Mesodermal cell (in vitro differentiated cells): ENCODE data around the gene AP3S1. TPM values are rescaled to one million over a fixed set of nuclear protein-coding genes. Genes with fewer than 3 reads are reported as not detected.
A peak's percentile ranks its signal among the peaks of the same experiment; 100 is the strongest.
"Not testable (repeated sequence)": the region's sequence is repeated elsewhere in the genome, so short reads cannot be mapped to it uniquely, and the experiment has no call there.

Experiments
- H3K27ac ChIP-seq: 2 replicates; pipeline ENCODE4 v1.7.0; 2013; ENCODE audit warnings: mild to moderate bottlenecking, low read depth, low read length, moderate library complexity; ENCODE audit not compliant: severe bottlenecking
- H3K36me3 ChIP-seq: 2 replicates; pipeline ENCODE4 v1.7.1; 2013; ENCODE audit warnings: mild to moderate bottlenecking, low read length, moderate library complexity; ENCODE audit not compliant: control insufficient read depth, insufficient read depth
- H3K4me1 ChIP-seq: one replicate; pipeline ENCODE4 v1.7.1; 2013; ENCODE audit warnings: mild to moderate bottlenecking, low read length; ENCODE audit not compliant: insufficient read depth, control insufficient read depth, poor library complexity, severe bottlenecking
- H3K4me3 ChIP-seq: 2 replicates; pipeline ENCODE4 v1.7.0; 2013; ENCODE audit warnings: low read length, control low read depth, mild to moderate bottlenecking; ENCODE audit not compliant: insufficient read depth, poor library complexity, severe bottlenecking; ENCODE audit errors: extremely low read depth
- H3K9me3 ChIP-seq: 2 replicates; pipeline ENCODE4 v1.7.1; 2013; ENCODE audit warnings: mild to moderate bottlenecking, low read length, moderate library complexity; ENCODE audit not compliant: control insufficient read depth
- WGBS, 2 experiments: methylation state at CpG; one replicate each; pipeline ENCODE4 v1.1.5; 2013; ENCODE audit warnings: missing lambda C conversion rate in 2 of 2; ENCODE audit not compliant: insufficient coverage in 2 of 2; 5-methylcytosine and 5-hydroxymethylcytosine counted together
- polyA plus RNA-seq, 2 experiments: library from polyadenylated mRNA; stranded (reverse); fragments of 50-300 nt; gene quantifications; one replicate each; pipeline ENCODE4 v1.2.3, GENCODE V29; 2013

Gene AP3S1
- 66.5 TPM for polyA plus RNA-seq (2013, experiment 1 of 2)
- polyA plus RNA-seq (2013, experiment 2 of 2) = 75.6 TPM

DNA sequence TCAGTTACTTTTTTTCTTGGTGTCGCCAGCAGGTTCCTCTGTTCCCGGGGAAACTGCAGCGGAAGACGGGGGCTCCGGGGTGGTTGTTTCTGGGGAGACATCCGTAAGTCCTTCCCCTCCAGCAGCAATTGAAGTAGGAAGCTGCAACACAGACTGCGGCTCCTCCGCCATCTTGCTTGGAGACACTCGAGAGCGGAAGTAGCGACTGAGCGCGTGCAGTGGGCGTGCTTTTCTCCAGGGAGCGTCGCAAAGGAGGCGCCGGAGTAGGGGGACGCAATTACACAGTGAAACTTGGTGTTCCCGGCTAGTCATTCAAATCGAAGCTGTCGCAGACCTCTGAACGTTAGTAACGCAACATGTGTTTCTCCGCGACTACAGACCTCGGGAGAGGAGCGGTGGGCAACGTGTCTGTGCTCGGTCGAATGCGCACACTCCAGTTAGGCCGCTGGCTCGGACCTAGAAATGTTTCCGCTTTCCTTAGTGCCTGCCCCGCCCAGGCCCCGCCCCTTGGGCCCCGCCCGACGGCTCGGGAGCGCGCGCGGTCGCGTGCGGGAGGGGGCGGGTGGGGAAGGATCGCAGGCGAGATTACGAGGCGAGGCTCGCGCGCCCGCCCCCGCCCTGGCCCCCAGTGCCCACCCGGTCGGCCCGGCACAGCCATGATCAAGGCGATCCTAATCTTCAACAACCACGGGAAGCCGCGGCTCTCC, at the start of gene AP3S1, which contains the start of gene ATG12:
Gene AP3S1, plus strand, starts transcription at position 554 of the 707 bp plus-strand sequence. Its CDS starts 103 bp downstream, at position 657.
Gene ATG12, minus strand, starts transcription at position 184 of the 707 bp plus-strand sequence. Its CDS starts 13 bp downstream, at position 171.
- peak within 1 kb of the TSS; percentile 76 for H3K4me3 ChIP-seq
- H3K4me1 ChIP-seq = peaks cover 3% of the 10 kb centered on the region
- peak within 1 kb of the TSS; percentile 93 for H3K27ac ChIP-seq
- H3K9me3 ChIP-seq = no peaks in the 10 kb centered on the region
- WGBS, 2 experiments = 14% methylated on average over 53 to 59 of the region's 65 CpGs
- peaks cover 11% of the 10 kb centered on the region for H3K36me3 ChIP-seq

DNA sequence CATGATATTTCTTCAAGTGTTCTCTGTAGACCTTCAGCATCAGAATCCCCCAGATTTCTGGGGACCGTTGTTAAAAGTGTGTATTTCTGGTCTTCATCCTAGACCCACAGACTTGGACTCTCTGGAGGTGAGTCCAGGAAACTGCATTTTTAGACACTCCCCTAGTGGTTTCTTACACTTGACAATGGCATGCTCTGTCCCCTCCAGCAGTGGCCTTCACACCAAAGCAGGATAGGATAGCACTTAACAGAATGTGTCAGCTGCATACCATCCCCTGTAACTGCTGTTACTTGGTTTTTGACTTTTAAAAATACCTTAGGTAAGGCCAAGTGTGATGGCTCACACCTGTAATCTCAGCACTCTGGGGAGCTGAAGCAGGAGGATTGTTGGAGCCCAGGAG, 46.0 kb upstream of the AP3S1 start:
- H3K4me3 ChIP-seq = no peak overlapping the region
- H3K27ac ChIP-seq = no peak overlapping the region
- WGBS, 2 experiments = 75% methylated on average over 1 of the region's 1 CpG; no CpG with 5 or more reads in 1 of the 2 experiments
- no peaks in the 10 kb centered on the region for H3K36me3 ChIP-seq
- no peaks in the 10 kb centered on the region for H3K4me1 ChIP-seq
- no peaks in the 10 kb centered on the region for H3K9me3 ChIP-seq

DNA sequence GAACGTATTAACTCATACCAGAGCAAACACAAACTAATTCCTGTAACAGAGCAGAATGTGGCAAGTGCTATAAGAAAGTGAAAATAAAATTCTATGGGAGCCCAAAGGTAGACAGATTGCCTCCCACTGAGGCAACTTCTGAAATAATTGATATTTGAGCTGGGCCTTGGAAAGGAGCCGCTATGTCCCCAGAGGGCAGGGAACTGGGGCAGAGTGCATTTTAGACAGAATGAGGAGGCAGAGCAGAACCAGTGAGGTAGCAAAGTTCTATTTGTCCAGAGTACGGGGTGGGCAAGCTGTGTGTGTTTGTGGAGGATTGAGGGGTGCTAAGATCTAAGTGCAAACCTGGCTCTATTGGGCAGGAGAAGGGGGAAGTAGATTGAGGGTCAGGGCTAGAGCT, 45.1 kb upstream of the AP3S1 start:
- H3K4me1 ChIP-seq = no peaks in the 10 kb centered on the region
- WGBS, 2 experiments = 100% methylated on average over 1 to 2 of the region's 3 CpGs
- H3K36me3 ChIP-seq = no peaks in the 10 kb centered on the region
- no peak overlapping the region for H3K27ac ChIP-seq
- H3K9me3 ChIP-seq = no peaks in the 10 kb centered on the region
- no peak overlapping the region for H3K4me3 ChIP-seq

DNA sequence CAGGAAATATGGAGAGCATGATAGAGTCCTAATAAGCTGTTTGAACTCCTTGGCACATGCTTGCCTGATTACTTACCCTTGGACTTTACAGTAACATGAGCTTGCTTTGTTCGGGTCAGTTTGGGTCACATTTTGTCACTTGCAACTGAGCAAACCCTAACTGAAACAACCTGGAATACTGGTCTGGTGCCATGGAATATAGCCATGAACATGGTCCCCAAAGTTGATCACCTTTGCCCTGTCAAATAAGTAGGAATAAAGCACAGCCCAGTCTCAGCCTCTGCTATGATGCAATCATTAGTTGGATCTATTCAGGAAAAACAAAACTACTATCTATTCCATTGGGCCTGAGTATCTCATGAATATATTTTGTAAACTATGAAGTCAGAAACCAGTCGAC, 43.5 kb upstream of the AP3S1 start:
- H3K4me1 ChIP-seq = no peaks in the 10 kb centered on the region
- no peak overlapping the region for H3K4me3 ChIP-seq
- H3K27ac ChIP-seq = no peak overlapping the region
- no peaks in the 10 kb centered on the region for H3K9me3 ChIP-seq
- no peaks in the 10 kb centered on the region for H3K36me3 ChIP-seq
- WGBS, 2 experiments = 85 to 100% methylated on average over 1 to 2 of the region's 2 CpGs

DNA sequence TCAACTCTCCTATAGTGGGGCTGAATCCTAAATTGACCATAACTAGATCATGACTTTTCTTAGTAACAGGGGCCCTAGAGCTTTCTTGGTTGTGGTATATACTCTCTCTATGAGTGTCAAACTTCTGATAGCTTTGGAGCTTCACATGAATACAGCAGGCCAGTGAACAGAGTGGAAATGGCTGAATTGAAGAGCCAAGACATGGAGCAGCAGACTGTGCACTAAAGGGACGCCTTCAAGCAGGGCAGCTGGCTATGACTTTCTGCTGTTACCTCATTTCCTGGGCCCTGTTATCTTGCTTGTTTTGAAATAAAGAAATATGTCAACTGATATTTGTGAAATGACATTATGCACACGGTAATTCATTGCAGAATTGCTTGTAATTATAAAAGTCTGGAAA, 41.6 kb upstream of the AP3S1 start:
- Histone ChIP-seq H3K9me3 (no peaks in the 10 kb centered on the region), H3K4me3 (no peak overlapping the region), H3K36me3 (no peaks in the 10 kb centered on the region), H3K4me1 (no peaks in the 10 kb centered on the region), H3K27ac (no peak overlapping the region)
- 94 to 100% methylated on average over 1 to 2 of the region's 2 CpGs for WGBS, 2 experiments

DNA sequence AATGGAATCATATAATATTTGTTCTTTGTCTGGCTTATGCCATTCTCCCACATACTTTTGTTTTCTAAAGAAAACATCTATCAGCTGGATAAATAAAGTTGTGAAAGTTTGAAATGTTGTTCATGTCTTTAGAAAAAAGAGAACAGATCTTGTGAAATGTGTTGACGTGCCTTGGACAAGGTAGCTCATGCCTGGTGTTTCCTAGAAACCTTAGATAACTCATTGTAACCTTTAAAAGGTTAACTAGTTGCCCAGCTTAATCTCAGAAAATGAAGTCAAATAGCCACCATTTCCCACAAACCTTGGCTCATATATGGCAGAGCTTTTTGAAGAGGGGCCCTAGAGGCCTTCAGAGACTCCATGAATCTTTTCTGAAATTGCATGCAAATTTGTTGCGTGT, 40.6 kb upstream of the AP3S1 start:
- WGBS, 2 experiments = 86 to 100% methylated on average over 1 of the region's 2 CpGs
- Histone ChIP-seq H3K9me3 (no peaks in the 10 kb centered on the region), H3K36me3 (no peaks in the 10 kb centered on the region), H3K27ac (no peak overlapping the region), H3K4me1 (no peaks in the 10 kb centered on the region), H3K4me3 (no peak overlapping the region)

DNA sequence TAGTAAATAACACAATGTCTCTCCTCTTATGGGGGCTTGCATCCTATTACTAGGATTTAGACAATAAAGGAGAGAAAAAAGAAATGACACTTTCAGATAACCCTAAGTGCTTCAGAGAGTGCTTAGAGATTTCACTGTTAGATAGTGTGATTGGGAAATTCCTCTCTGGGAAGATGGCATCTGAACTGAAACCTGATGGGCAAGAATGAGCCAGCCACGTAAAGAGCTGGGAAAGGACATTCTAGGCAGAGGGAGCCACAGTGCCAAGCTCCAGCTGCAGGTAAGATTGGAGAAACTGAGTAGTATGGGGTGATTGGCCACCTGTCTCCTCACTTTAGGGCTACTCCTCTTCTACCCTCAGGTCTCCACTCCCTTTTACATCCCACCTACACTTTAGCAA, 39.8 kb upstream of the AP3S1 start:
- Histone ChIP-seq H3K36me3 (no peaks in the 10 kb centered on the region), H3K27ac (no peak overlapping the region), H3K4me1 (no peaks in the 10 kb centered on the region), H3K9me3 (no peaks in the 10 kb centered on the region), H3K4me3 (no peak overlapping the region)
- 60 to 100% methylated on average over 1 of the region's 1 CpG for WGBS, 2 experiments

DNA sequence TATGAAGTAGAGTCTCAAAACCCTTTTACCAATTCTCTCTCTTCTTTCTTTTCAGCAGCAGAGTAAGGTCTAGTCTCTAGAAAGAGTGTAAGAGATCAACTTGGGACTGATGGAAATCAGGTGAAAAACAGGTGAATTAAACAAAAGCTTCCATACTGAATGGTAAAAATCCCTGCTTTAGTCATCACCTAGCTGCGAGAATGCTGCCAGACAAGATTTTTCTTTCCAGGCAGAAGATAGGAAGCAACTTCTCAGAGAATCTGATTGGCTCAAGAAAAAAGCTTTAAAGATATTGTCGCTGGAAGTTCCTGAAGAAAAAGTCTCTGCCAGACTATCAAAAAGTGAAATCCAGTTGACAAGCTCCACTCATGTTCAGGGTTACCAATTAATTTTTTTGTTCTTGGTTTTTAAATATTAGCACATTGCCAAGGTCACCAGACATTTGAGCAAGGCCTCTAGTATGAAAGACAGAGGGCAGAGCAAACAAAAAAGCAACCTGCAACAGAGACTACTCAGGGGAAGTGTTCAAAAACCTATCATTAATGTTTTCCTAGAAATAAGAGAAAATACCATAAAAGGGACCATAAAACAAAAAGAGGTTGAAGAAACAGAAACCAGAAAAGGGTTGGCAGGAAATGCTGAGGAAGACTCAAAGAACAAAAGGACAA, 34.6 kb upstream of the AP3S1 start:
- no peaks in the 10 kb centered on the region for H3K4me1 ChIP-seq
- WGBS, 2 experiments = 94 to 95% methylated on average over 2 of the region's 2 CpGs
- no peaks in the 10 kb centered on the region for H3K36me3 ChIP-seq
- no peaks in the 10 kb centered on the region for H3K9me3 ChIP-seq
- H3K27ac ChIP-seq = no peak overlapping the region
- H3K4me3 ChIP-seq = no peak overlapping the region

DNA sequence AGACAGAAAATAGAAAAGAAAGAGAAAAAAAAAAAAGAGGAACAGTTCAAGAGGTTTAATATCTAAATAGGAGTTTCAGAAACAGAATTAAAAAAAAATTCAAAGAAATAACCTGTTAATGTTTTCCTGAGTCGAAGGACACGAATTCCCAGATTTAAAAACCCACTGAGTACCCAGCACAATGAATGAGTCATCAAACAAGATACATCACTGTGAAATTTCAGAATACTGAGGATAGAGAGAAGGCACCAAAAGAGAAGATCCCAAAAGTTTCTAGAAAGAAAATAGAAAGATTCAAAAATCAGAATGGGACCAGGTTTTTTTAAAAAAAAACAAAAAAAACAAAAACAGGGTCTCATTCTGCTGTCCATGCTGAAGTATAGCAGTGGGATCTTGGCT, 34.1 kb upstream of the AP3S1 start:
- Histone ChIP-seq H3K36me3 (no peaks in the 10 kb centered on the region), H3K4me3 (no peak overlapping the region), H3K27ac (no peak overlapping the region), H3K9me3 (no peaks in the 10 kb centered on the region), H3K4me1 (no peaks in the 10 kb centered on the region)
- WGBS, 2 experiments = no CpG with 5 or more reads among the region's 2 CpGs

DNA sequence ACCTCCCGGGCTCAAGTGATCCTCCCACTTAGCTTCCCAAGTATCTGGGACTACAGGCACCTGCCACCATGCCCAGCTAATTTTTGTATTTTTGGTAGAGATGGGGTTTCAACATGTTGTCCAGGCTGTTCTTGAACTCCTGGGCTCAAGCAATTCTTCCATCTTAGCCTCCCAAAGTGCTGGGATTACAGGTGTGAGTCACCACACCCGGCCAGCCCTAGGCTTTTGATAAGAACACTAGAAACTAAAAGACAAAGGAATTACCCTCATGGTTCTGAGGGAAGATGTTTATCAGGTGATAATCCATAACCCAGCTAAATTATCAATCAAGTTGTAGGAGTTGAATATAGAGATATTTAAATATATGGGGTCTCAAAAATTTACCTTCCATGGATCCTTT, 33.7 kb upstream of the AP3S1 start:
- H3K36me3 ChIP-seq, H3K4me3 ChIP-seq, H3K27ac ChIP-seq, H3K9me3 ChIP-seq, H3K4me1 ChIP-seq: not testable (repeated sequence)
- 100% methylated on average over 1 of the region's 2 CpGs; no CpG with 5 or more reads in 1 of the 2 experiments for WGBS, 2 experiments

DNA sequence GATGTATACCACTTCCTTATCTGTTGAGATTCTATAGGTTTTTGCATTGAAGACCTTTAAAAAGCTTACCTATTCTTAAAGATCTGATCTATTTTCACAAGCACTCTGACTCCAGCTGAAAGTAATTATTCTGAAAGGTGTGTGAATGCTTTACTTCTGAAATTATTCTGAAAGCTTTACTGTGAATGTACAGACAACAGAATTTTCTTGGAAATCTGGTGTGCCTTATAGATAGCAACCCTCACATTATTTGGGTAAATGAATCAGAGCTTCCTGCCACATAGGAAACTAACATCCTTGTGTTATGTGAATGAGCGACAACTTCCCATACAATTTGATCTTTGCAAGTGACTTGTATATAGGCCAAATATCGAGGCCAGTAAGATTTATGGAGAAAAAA, 31.8 kb upstream of the AP3S1 start:
- H3K36me3 ChIP-seq = no peaks in the 10 kb centered on the region
- no peaks in the 10 kb centered on the region for H3K4me1 ChIP-seq
- no peaks in the 10 kb centered on the region for H3K9me3 ChIP-seq
- no peak overlapping the region for H3K27ac ChIP-seq
- whole genome bisulfite sequencing, 2 experiments = no CpG with 5 or more reads among the region's 2 CpGs
- no peak overlapping the region for H3K4me3 ChIP-seq
